Dermis blood vessel endothelial cell (primary cell): ENCODE results near the gene UBA5. TPM values are rescaled to one million over a fixed set of nuclear protein-coding genes. Genes with fewer than 3 reads are reported as not detected.
A peak's percentile ranks its signal among the peaks of the same experiment; 100 is the strongest.
"Not testable (repeated sequence)": the region's sequence is repeated elsewhere in the genome, so short reads cannot be mapped to it uniquely, and the experiment has no call there.

Experiments
- DNase-seq: peaks from one replicate; pipeline ENCODE4 v3.0.0; 2010
- total RNA-seq: library from RNA; depleted of rRNA; stranded (reverse); fragments of >200 nt; gene quantifications from 2 replicates; pipeline ENCODE4 v1.2.3, GENCODE V29; 2014

UBA5 gene
- 26.5 and 26.9 TPM in 2 replicates for total RNA-seq

GRCh38 chr3:132660052-132660810, at the start of gene UBA5:
UBA5 (plus strand) TSS chr3:132660329; CDS start chr3:132660538, 209 bp downstream.
- DNase-seq = peak; percentile 65

GRCh38 chr3:132615301-132615700, 44.8 kb upstream of the UBA5 start:
- not testable (repeated sequence) for DNase-seq

GRCh38 chr3:132615881-132616280, 44.2 kb upstream of the UBA5 start:
- no peak for DNase-seq

GRCh38 chr3:132616780-132617179, 43.3 kb upstream of the UBA5 start:
- no peak for DNase-seq

GRCh38 chr3:132622148-132622547, 38.0 kb upstream of the UBA5 start:
- peak; percentile 78 for DNase-seq

- peak; percentile 45 for DNase-seq
Observed at GRCh38 chr3:132622761-132623160, 37.4 kb upstream of the UBA5 start.

- no peak for DNase-seq
Observed at GRCh38 chr3:132623646-132624045, 36.5 kb upstream of the UBA5 start.

- DNase-seq = no peak
Observed at GRCh38 chr3:132624790-132625189, 35.3 kb upstream of the UBA5 start.

GRCh38 chr3:132625613-132626012, 34.5 kb upstream of the UBA5 start:
- no peak for DNase-seq

- DNase-seq = no peak
Observed at GRCh38 chr3:132626955-132627354, 33.2 kb upstream of the UBA5 start.

- DNase-seq = no peak
Observed at GRCh38 chr3:132628157-132628556, 32.0 kb upstream of the UBA5 start.

GRCh38 chr3:132629928-132630327, 30.2 kb upstream of the UBA5 start:
- DNase-seq = peak; percentile 69

GRCh38 chr3:132630612-132631011, 29.5 kb upstream of the UBA5 start:
- DNase-seq = no peak

GRCh38 chr3:132635052-132635451, 25.1 kb upstream of the UBA5 start:
- no peak for DNase-seq

GRCh38 chr3:132637590-132637989, 22.5 kb upstream of the UBA5 start:
- DNase-seq = no peak

GRCh38 chr3:132638706-132639105, 21.4 kb upstream of the UBA5 start:
- DNase-seq = no peak

- not testable (repeated sequence) for DNase-seq
Observed at GRCh38 chr3:132641427-132641826, 18.7 kb upstream of the UBA5 start.

- DNase-seq = peak; percentile 79
Observed at GRCh38 chr3:132641837-132642538, 18.1 kb upstream of the UBA5 start.

GRCh38 chr3:132642539-132642847, 17.6 kb upstream of the UBA5 start:
- DNase-seq = no peak

GRCh38 chr3:132643366-132643765, 16.8 kb upstream of the UBA5 start:
- DNase-seq = no peak

- DNase-seq = peak; percentile 54
Observed at GRCh38 chr3:132645058-132645457, 15.1 kb upstream of the UBA5 start.

GRCh38 chr3:132650153-132650552, 10.0 kb upstream of the UBA5 start:
- DNase-seq = no peak

GRCh38 chr3:132652640-132653270, 7.4 kb upstream of the UBA5 start:
- DNase-seq = no peak

GRCh38 chr3:132654190-132654589, 5.9 kb upstream of the UBA5 start:
- no peak for DNase-seq
